Activated CD4-positive, alpha-beta T cell treated with anti-CD3 and anti-CD28 coated beads, Interleukin-2, amount 50 U/mL, for 24 hours (primary cell): ENCODE data around the gene STAT6.

ENCODE experiments used
- DNase-seq, 2 donors: peaks; one replicate each; pipeline ENCODE4 v3.0.0-alpha.2; 2020; ENCODE audit warnings: low read depth in 1 of 2, low spot score in 1 of 2

Gene STAT6

GRCh38 chr12:57111031-57111734 lies at the start of gene STAT6:
Gene STAT6 (minus strand): TSS chr12:57111362. CDS start chr12:57108278, 3,084 bp downstream.
- peak; percentile 47 to 78 for DNase-seq

DNA sequence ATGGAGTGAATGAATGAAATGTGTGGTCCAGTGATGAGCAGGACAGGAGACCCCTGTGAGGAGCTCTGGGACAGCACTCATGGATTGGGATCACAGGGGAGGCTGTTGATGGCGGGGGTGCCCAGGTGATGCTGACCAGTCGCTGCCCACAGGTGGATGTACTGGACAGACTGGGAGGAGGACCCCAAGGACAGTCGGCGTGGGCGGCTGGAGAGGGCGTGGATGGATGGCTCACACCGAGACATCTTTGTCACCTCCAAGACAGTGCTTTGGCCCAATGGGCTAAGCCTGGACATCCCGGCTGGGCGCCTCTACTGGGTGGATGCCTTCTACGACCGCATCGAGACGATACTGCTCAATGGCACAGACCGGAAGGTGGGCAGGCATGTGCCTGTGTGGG lies 49.6 kb upstream of the STAT6 start:
- DNase-seq = no peak

GRCh38 chr12:57160040-57160439 lies 48.9 kb upstream of the STAT6 start:
- DNase-seq = no peak

DNA sequence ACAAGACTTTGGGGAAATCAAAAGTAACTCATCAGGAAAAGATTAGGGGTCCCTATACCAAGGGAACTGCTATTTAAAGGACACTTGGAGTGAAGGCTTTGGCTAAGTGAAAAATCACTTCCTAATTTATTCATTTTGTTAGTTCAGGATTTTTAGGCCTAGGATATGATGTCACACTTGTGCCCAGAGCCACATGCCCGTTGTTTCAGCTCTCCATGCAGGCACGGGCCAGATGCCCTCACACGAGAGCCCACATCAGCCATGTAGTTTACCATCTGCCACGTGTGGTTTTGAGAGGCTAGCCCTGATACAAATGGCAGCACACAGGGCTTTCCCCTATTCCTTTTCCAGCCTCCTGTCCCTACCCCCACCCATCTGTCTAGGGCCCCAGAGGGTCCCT lies 48.1 kb upstream of the STAT6 start:
- DNase-seq = no peak

GRCh38 chr12:57158665-57159064 lies 47.5 kb upstream of the STAT6 start:
- no peak for DNase-seq

GRCh38 chr12:57158186-57158585 lies 47.0 kb upstream of the STAT6 start:
- no peak for DNase-seq

DNA sequence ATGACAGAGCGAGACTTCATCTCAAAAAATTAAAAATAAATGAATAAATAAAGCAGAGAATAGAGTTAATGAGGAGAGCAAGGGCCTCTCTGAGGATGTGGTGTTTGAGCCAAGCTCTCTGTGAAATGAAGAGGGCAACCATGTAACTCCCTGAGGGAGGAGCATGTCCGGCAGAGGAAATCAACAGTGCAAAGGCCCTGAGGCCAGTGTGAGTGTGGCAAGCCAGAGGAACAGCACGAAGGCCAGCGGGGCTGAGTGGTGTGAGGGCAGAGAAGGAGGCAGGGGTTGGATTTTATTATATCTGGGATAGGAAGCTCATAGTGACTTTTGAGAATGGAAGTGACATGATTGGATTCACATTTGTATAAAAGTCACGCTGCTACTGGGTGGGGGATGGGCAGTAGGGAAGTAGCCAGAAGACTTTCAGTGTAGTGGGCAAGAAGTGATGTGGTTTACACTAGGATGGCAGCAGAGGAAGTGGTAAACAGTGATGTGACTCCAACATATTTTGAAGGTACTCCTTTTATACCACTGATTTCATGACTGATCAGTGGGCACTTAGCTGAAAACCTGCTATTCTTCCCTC lies 46.5 kb upstream of the STAT6 start:
- DNase-seq = no peak

DNA sequence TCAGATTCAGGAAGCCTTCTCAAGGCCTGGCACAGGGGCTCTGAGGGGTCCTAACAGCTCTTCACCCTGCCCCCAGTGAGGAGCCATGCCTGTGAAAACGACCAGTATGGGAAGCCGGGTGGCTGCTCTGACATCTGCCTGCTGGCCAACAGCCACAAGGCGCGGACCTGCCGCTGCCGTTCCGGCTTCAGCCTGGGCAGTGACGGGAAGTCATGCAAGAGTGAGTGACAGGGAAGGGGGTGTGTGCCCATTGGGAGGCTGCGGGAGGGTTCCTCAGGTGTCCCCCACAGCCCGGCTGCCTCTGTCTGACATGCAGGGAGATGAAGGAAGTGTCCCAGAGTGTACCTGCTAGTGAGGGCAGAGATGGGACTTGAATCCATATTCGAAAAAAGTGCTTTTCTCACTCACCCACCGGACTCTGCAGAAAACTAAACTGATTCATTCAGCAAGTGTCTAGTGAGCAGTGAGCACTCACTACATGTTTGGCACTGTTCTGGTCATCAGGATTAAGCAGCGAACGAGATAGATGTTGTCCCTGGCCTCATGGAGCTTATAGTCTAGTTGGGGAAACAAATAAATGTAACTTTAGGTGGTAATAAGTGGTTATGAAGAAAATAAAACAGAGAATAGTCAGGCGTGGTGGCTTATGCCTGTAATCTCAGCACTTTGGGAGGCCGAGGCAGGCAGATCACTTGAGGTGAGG lies 45.7 kb upstream of the STAT6 start:
- no peak for DNase-seq

DNA sequence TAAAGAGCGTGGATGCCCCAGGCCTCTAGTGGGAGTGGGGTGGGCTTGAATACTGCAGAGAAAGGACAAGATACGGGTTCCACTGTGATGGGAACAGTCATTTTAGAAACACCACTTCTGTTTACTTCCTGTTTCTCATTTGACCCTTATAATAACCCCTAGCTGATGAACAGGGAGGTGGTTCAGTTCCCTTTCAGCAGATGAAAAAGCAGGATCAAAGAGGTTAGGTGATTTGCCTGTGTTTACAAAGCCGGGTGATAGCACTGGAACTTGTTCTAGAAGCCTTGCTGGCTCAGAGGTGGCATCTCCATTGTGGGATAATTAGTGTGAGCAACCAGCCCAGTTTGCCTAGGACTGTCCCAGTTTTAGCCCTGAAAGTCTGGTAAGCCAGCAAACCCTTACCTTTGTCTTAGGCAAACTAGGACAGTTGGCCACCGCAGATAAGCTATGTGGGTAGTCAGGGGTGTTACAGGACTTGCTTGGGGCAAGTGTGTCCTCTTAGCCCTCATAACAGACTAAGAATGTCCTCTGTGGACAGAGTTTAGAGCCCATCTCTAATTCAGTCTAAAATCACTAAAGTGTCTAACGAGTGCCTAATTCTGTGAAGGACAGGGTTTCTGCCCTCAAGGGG lies 43.8 kb upstream of the STAT6 start:
- no peak for DNase-seq

DNA sequence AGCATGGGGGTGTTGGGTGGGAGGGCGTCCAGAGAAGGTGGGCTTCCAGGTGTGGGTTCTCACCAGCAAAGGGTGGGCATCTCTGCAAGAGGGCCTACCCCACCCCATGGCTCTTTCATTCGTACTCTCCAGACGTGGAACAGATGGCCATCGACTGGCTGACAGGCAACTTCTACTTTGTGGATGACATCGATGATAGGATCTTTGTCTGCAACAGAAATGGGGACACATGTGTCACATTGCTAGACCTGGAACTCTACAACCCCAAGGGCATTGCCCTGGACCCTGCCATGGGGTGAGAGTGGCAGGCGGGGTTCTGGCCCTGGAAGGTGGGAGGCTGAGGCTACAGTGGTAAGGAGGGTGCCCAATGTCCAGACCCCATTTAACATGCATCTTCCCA lies 42.9 kb upstream of the STAT6 start:
- no peak for DNase-seq

DNA sequence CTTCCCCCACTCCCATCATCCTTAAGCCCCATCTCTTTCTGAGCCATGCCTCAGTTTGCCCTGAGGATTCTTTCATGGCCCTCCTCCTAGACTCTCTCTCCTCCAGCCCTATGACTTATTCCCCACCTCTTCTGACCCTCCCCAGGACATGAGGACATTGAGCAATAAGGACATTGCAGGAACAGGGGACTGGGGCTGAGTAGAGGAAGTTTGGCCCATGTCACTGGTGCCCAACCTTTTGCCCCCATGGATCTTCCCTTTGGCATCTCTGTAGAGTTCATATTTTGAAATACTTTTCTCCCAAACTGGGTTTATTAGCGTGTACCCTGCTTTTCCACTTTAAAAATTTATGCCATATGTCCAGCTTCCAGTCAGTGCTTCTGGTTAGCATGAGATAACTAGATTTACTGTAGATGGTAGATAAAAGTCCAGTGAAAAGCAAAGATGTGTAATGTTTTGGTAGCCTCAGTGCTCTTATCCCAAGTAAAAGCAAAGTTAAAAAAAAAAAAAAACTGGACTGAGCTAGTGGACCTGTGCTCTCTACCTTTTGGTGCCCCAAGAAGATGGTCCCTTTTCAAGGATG lies 42.3 kb upstream of the STAT6 start:
- no peak for DNase-seq

DNA sequence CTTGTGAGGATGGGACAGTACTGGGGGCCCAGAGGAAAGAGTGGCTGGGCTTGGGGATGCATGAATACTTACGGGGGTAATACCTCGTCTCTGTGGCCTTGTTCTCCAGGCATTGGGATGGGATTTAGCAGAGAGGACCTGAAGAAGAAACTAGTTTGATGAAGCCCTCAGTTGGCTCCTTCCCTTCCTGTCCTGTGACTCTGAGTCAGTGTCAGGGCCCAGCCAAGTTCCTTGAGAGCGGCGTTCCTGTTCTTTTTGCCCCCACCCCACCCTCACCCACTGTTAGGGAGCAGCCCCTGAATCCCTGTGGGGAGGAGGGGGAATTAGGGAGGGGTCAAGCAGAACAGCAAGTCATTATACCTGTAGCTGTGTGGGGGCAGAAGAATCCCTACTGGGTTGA lies 41.5 kb upstream of the STAT6 start:
- DNase-seq = no peak

GRCh38 chr12:57151741-57152630 lies 40.8 kb upstream of the STAT6 start:
- DNase-seq = no peak

- no peak for DNase-seq
These were observed 39.3 kb upstream of the STAT6 start for GRCh38 chr12:57150400-57151000.

DNA sequence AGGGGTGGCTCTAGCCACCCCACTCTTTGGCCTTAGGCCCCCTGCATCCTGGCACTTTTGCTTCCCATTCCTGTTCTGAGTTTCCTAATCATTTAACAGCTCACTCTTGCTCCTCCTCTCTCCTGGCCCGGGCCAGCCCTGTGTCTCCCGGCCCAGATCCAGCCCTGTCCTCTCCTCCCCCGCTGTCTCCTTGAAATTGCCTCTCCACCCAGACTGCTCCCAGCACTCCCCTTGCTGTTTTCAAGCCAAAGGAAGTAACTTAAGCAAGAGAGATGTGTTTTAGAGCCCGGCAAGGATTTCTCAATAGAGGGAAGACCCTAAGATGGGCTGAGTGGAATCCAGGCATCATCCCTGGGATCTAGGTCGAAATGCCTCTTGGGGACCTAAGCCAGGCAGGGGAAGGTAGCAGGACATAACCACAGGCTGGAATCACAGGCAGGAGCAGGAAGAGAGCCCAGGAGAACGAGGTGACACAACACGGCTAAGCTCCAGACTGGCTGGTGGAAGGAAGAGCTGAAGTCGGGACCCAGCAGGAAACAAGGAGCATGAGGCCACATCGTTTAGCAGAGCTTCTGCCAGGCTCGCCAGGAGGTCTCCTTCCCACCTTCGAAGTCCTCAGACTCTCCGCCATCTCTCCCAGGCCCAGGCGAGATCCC lies 38.2 kb upstream of the STAT6 start:
- DNase-seq = no peak

GRCh38 chr12:57148469-57149244 lies 37.5 kb upstream of the STAT6 start:
- DNase-seq = no peak

DNA sequence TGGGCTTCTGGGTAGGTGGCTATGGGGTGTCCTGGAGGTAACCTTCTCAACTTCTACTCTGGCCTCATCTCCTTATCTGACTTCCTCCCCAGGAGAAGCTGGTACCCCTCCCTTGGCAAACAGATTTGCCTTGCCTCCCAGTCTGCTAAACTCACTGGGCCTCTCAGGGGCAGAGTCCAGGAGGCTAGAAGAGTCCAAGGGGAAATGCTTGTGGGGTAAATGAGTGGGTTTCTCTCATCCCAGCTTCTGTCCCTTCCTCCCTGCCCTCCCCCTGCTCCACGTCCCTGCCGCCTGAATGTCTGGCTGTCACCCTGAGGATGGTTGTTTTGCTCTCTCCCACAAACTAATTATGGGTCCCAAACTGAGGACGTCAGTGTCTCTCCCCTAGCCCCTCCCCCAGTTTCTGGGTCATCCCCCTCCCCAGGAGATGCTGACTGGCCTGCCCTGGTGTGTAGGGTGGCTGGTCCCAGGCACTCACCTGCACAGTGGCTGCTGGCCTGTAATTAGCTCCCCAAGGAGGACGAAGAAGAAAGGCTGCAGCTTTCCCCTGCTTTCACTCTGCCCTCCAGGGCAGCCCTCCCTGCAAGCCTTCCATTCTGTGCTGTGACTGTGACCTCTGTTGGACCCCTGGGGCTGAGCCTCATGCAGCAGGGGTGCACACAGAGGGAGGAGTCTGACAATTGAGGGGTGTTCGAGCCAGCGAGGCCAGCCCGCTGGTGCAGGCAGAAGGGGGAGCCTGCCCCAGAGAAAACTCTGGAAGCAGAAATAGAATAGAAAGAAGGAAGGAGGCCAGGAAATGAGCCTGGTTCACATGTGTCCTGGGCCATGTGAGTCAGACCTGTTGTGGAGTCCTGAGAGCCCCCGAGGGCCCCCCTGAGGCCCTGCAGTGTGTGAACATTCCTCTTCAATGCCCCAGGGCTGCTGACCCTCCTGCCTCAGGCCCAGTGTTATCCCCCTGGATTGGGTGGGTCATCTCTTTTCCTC lies 36.1 kb upstream of the STAT6 start, which contains the start of gene LRP1-AS:
LRP1-AS (minus strand) TSS at position 659 of the 984 bp plus-strand sequence.
- no peak for DNase-seq

- DNase-seq = no peak
These were observed 34.9 kb upstream of the STAT6 start for GRCh38 chr12:57146092-57146491.
